T-helper 2 cell treated with Interferon-gamma antibody and Interleukin-4, amounts not matched to agents 100 ng/mL and 5 ng/mL, for 36 hours (primary cell): ENCODE data around the gene HPN. TPM values are rescaled to one million over a fixed set of nuclear protein-coding genes. Genes with fewer than 3 reads are reported as not detected.
"Not testable (repeated sequence)": the region's sequence is repeated elsewhere in the genome, so short reads cannot be mapped to it uniquely, and the experiment has no call there.

Experiments
- intact Hi-C: fragments of 100-400 bp; cut with micrococcal nuclease; formaldehyde crosslinking; loops from one replicate; pipeline ENCODE4 v1.15.1; 2023
- total RNA-seq: library from RNA; stranded (reverse); gene quantifications from 2 replicates; pipeline ENCODE4 v1.2.3, GENCODE V29; 2022

HPN gene
- total RNA-seq, 1 donor from 2014 or later, result not detected

DNA sequence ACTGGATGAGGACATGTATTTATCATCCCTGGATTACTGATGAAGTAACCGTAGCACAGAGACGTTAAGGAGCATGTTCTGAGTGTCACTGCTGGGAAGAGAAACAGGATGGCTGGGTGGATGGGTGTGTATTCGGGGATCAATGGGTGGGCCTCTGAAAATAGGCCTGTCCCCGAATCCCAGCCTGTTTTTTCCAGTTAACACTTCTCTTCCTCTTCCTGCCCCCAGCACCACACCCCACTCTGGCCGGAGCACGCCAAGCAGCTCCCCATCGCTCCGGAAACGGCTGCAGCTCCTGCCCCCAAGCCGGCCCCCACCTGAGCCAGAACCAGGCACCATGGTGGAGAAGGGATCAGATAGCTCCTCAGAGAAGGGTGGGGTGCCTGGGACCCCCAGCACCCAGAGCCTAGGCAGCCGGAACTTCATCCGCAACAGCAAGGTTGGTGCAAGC lies 32.6 kb upstream of the HPN start:
- intact Hi-C loops, result no loop called here

DNA sequence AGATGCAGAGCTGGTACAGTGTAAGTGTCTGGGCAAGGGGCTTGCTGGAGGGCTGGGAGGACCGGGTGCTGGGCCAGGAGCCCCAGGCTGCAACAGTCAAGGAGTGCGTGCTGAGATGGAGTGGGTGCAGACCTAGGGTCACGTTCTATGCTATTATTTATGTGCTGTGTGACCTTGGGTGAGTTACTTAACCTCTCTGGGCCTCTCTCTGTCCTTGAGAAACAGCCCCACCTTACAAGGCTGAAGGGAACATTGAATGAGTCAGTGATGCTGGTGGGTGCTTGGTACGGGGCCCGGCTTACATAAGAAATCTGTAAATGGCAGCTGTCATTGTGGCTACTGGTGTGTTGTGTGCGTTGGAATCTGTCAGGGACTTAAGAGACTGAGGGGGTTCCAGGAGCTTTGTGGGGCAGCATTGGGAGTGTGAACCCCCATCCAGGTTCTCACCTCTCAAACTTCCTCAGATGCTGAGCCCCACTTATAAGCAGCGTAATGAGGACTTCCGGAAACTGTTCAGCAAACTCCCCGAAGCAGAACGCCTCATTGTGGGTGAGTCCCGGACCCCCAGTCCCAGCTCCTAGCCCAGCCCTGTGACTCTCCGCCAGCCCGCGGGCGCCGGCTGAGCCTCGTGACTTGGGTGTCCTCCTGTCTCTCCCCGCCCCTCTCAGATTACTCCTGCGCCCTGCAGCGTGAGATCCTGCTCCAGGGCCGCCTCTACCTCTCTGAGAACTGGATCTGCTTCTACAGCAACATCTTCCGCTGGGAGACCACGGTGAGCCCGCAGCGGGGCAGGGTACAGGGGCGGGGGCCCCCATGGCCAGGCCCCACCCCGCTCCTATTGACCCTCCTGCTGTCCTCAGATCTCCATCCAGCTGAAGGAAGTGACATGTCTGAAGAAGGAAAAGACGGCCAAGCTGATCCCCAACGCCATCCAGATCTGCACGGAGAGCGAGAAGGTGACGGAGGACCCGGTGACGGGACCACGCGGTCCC lies 31.8 kb upstream of the HPN start:
- intact Hi-C loops, result no loop called here

DNA sequence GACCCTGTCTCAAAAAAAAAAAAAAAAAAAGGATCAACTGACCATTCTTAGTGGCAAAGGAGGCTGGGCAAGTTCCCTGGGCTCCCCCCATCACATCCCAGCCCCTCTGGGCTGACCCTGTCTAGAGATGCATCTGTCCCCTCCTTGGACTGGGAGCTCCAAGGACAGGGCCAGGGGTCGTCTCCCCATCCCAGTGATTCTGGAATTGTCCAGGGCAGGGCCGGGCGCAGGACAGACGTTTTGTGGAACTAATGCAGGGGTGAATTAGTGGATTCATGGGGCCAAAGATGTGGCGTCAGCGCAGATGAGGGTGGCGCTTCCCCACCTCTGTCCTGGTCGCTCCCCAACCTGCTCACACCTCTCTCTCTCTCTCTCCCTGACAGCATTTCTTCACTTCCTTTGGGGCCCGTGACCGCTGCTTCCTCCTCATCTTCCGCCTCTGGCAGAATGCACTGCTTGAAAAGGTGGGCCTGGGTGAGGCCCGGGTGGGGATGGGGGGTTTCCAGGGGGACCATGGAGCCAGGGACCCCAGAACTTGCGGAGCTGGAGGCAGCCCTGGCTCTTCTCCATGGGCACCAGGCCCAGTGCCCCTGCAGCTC lies 30.3 kb upstream of the HPN start:
- intact Hi-C loops, result no loop called here

DNA sequence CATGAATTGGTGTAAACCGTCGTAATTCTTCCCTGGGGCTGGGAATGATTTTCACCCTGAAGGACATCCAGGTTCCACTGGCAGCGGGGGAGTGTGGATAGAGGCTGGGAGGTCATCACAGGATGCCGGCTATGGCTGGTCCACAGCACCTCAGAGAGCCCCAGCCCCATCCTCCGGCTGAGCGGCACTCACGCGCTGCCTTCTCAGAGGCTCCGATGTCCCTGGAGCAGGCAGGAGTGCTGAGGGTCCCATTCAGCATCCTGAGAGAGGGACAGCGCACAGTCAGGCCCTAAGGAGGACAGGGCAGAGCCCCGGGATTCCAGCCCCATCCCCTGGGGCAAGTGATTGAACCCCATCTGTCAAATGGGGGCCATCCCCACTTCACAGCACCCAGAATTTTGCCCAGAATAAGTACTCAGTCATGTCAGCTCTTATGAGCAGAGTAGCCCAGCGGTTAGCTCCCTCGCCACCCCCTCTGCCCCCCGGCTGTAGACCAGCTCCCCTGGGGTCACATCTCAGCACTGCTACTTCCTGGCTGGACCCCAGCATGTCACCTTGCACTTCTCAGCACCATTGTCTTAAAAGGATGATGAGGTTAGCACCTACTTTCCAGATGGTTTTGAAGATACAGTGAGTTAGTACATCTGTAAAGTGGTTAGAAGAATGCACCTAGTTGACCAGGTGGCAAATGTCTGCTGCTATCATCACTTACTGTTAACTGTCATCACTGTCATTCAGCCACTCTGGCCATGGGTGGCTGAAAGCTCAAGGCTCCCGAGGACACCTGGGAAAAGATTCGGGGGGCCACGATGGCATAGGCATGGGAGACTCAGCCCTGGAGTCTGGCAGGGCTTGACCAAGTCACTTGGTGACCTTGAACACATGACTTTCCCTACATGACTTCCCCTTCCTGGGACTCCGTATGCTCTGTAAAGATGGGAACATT lies 29.5 kb upstream of the HPN start:
- intact Hi-C loops, result no loop called here

DNA sequence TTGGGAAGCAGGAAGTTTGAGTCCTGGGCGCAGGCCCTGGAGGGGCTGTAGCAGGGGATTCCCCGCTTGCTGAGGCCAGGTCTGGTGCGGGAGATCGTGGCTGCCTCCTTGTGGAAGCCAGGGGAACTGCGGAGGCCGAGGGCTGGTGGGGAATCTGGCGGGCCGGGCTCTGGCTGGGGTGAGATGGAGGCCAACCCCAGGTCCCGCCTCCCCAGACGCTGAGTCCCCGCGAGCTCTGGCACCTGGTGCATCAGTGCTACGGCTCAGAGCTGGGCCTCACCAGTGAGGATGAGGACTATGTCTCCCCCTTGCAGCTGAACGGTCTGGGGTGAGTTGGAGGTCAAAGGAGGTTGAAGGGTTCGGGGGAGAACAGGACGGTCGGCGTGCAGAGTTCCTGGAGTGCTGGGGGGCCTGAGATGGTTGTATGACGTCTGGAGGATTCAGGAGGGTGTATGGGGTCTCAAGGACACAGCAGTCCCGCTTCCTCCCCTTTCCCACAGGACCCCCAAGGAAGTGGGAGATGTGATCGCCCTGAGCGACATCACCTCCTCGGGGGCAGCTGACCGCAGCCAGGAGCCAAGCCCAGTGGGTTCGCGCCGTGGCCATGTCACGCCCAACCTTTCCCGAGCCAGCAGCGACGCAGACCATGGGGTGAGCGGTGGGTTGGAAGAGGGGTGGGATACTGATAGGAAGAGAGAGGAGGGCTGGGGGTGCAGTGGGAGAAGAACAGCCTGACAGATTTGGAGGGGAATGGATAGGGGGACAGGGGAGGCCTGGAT lies 28.3 kb upstream of the HPN start:
- intact Hi-C loops, result loop anchor here (1.0 kb wide), 1 partner anchor 40 kb away; no protein-coding TSS in a partner anchor

DNA sequence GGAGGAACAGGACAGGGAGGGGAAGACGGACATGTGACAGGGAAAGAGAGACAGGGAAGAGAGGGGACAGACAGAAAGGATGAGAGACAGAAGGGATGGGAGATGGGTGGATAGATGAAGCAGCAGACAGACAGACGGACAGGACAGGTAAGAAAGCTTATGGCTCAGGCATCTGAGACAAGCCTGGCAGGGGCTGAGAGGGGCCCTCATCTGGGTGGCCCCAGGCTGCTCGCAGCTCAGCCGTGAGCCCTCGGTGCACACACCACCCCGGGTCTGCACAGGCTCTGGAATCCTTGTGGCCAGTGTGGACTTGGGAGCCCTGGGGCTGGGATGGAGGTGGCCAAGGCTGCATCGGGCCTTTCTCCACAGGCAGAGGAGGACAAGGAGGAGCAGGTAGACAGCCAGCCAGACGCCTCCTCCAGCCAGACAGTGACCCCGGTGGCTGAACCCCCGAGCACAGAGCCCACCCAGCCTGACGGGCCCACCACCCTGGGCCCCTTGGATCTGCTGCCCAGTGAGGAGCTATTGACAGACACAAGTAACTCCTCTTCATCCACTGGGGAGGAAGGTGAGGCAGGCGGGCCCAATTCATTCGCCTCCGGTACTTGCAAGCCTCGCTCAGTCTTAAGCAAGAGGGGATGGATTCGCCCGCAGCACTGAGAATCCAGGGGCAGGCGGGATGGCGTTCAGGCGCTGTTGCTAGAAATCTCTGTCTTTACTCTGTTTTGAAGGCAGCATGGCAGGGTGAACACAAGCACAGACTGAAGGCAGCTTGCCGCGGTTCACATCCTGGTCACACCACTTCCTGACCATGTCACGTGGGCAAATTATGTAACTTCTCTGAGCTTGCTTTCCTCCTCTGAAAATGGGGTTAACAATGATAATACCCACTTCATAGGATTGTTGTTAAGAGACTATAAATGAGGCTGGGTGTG lies 27.4 kb upstream of the HPN start:
- intact Hi-C loops, result loop anchor here (1.0 kb wide), 1 partner anchor 41 kb away; no protein-coding TSS in a partner anchor

DNA sequence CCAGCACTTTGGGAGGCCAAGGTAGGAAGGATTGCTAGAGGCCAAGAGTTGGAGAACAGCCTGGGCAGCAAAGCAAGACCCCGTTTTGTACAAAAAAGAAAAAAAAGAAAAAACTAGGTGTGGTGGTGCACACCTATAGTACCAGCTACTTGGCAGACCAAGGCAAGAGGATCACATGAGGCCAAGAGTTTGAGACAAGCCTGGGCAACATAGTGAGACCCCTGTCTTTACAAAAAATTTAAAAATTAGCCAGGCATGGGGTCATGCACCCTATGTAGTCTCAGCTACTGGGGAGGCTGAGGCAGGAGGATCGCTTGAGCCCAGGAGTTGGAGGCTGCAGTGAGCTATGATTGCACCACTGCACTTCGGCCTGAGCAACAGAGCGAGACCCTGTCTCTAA lies 26.7 kb upstream of the HPN start:
- intact Hi-C loops, result not testable (repeated sequence)

DNA sequence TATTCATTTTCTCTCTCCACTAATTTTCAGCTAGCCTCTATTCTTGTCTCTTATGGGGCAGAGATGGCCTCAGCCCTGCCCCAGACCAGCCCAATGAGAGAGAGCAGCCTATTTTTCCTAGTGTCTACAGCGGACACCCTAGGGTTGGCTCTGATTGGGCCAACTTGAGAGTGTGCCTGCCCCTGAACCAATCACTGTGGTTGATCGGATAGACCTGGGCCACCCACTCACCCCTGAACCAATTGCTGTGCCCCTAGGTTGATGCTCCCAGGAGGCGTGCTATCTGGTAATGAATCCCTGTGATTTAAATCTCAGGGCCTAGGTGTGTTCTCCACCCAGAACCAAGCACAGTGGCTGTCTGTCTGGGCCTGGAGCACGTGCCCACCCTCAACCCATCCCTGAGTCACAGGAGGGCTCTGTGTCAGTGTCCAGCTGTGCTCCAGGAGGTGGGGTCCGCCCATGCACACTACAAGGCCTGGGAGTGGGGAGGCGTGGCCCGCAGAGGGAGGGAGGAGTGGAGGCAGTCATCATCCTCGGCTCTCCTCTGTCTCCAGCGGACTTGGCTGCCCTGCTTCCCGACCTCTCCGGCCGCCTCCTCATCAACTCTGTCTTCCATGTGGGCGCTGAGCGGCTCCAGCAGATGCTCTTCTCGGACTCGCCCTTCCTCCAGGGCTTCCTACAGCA lies 26.1 kb upstream of the HPN start:
- intact Hi-C loops, result no loop called here

DNA sequence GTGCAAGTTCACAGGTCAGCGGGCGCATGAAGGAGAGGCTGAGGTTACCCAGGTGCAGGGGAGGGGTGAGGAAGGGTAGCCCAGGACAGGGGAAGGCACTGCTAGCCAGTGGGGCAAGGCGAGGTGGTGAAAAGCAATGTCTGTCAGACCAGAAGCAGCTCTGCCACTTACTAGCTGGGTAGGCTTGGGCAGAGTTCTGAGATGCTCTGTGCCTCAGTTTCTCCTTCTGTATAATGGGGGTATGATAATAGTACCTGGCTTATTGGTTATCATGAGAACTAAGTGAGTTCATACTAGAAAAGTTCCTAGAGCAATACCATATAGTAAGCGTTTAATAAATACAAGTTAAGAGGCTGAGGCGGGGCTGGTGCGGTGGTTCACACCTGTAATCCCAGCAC lies 25.6 kb upstream of the HPN start:
- intact Hi-C loops, result no loop called here

DNA sequence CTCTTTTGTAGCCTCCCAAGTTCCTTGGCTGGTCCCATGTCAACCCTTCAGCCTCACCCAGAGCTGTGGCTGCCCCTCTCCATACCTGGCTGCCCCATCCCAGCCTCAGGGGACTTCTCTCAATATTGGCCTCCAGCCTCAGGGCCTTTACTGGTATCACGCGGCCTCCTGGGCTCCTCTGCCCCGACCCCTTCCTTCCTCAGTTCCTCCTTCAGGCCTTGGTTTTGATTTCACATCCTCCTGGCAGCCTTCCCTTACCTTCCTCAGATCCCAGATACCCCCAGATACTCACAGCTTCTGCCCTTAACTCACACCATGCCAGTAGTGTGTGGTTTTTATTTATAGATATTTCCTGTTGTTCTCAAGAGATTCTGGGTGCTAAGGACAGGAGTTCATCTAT lies 24.0 kb upstream of the HPN start:
- intact Hi-C loops, result no loop called here

DNA sequence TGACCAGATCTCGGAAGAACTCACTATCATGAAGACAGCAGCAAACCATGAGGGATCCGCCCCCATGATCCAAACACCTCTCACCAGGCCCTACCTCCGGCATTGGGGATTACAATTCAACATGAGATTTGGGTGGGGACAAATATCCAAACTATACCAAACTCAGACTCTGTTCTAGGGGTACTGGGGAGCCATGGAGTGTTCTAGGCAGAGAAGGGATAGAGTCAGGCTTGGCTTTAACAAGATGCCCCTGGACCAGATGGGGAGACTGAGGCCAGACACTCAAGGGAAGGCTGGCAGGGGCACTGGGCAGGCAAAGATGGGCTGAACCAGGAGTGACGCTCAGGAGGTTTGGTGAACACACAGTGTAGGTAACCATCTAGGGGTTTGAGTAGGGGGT lies 23.1 kb upstream of the HPN start:
- intact Hi-C loops, result no loop called here

DNA sequence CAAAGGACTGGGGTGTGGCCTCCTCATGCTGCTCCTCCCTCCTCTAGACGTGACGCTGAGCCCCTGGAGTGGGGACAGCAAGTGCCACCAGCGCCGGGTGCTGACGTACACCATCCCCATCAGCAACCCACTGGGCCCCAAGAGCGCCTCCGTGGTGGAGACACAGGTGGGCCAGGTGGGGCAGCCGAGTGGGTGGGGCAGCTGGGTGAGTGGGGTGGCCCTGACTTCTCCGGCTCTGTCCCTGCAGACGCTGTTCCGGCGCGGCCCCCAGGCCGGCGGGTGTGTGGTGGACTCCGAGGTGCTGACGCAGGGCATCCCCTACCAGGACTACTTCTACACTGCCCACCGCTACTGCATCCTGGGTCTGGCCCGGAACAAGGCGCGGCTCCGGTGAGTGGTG lies 22.4 kb upstream of the HPN start:
- intact Hi-C loops, result no loop called here

DNA sequence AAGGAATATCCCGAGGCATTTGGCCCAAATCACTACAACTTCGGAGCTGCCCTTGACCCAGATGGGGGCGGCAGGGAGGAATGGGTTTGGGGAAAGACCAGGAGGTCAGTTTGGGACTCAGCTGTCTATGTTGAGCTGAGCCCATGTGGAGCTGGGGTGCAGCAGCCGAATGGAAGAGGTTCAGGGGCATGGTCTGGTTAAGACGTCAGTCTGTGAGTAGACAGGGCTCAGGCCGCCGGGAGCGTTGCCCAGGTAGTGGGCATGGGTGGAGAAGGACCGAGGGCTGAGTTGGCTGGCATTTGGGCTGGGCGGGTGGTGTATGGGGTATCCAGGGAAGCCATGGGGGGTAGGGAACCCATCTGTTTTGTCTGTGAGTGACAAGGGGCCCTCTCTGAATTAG lies 20.5 kb upstream of the HPN start:
- intact Hi-C loops, result no loop called here

DNA sequence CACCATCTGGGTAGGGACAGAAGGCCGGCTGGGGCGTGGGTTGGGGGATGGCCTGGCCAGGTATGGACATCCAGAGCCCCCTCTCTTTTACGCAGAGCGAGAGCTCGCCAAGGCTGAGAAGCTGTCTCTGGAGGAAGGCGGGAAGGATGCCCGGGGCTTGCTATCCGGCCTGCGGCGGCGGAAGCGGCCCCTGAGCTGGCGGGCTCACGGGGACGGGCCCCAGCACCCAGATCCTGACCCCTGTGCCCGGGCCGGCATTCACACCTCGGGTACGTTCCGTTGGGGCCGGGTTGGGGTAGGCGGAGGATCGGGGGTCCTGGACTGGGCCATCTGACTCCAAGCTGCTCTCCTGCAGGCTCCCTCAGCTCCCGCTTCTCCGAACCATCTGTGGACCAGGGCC lies 19.9 kb upstream of the HPN start:
- intact Hi-C loops, result no loop called here

DNA sequence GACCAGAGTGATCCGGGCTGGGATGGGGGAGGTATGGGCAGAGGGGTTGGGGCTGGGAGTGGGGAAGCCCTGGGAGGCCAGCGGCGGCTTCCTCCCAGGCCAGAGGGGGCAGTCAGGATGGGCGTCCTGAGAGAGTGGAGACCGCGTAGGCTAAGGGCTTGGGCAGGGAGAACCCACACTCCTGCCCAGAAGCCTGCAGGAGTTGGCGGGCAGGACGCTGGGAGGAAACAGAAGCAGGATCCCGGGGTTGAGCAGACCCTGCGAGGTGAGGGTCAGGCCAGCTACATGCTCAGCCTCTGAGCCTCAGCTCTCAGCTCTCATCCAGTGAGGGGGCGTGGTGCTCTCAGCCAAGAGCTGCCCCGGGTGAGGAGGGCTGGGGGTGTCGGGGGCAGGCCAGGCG lies 19.1 kb upstream of the HPN start:
- intact Hi-C loops, result no loop called here

DNA sequence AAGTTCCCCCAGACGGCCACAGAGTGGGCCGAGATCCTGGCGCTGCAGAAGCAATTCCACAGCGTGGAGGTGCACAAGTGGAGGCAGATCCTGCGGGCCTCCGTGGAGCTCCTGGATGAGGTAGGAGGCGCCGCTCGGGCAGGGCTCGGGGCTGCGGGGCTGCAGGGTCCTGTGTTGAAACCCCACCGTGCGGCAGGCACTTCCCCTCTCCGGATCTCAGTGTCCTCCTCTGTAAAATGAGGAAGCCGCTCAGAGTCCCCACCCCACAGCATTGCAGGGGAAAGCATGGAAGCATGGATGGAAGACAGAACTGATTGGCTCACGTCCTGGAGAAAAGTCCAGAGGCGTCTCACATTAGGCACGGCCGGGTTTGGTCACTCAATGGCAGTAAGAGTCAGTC lies 18.1 kb upstream of the HPN start:
- intact Hi-C loops, result no loop called here

DNA sequence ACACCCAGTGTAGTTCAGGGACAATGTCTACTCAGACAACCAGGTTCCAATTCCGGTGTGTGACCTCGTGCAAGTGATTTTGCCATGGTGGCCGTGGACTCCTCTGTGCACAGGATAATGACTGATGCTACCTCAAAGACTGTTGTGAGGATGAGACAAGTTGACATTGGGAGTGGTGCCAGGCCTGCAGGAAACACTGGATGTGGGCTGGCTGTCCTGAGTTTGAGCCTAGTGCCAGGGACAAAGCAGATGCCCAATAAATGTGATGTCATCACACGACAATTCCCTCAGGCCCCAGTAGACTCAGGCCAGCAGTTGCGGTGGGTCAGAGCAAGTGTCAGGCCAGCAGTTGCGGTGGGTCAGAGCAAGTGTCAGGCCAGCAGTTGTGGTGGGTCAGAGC lies 17.4 kb upstream of the HPN start:
- intact Hi-C loops, result no loop called here

DNA sequence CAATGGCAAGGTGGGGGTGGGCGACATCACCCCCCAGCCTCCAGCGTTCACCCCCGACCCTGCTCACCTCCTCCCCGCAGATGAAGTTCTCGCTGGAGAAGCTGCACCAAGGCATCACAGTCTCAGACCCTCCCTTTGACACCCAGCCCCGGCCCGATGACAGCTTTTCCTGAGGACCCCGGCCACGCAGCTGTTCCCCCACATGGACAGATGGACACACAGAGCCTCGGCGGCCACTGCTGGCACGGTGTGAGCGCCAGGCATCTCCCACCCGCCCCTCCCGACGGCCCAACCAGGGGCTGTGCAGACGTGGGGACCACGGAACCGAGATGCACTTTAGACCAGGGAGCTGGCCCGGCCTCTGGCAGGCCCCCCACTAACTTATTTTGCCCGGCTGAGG lies 15.6 kb upstream of the HPN start:
- intact Hi-C loops, result no loop called here

DNA sequence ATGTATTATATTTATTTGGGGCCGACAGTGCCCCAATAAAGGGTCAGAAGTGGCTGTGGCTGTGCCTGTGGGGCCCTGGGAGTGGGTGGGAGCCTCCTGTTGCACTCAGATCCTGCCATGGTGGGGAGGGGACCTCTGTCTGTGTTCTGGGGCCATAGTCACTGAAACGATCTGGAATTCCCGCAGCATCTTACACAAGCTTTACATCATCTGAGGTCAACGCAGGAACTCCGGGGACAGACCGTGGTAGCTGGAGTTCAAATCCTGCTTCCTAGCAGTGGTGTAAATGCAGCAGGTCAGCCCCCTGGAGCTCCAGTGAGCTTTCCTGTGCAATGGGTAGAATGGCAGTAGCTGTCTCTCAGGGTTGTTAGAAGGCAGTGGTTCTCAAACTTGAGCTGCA lies 15.1 kb upstream of the HPN start:
- intact Hi-C loops, result no loop called here
